B cell (primary cell): ENCODE results near the gene DCP1A. TPM values are rescaled to one million over a fixed set of nuclear protein-coding genes. Genes with fewer than 3 reads are reported as not detected.

Source experiments
- ATAC-seq: fragments of 200-7000 bp; cut with Tn5 transposase; one replicate; pipeline ENCODE4 v1.10.0; 2021; ENCODE audit warnings: low read depth, mild to moderate bottlenecking, moderate number of reproducible peaks, moderate library complexity
- CTCF ChIA-PET: fragments of 350-600 bp; sonication (Branson Sonifier 250); formaldehyde crosslinking; loops from one replicate; lab custom pipeline; 2021; ENCODE audit warnings: antibody characterized with exemption, inconsistent platforms; lab: Charles Lee
- POLR2A ChIA-PET: fragments of 350-600 bp; sonication (Branson Sonifier 250); formaldehyde crosslinking; loops from one replicate; lab custom pipeline; 2021; ENCODE audit warnings: antibody characterized with exemption; lab: Charles Lee
- DNase-seq: peaks from one replicate; pipeline ENCODE4 v3.0.0; 2013
- H2AFZ ChIP-seq: 2 replicates; pipeline ENCODE4 v1.6.1; 2012; ENCODE audit warnings: mild to moderate bottlenecking, low read depth, low read length; ENCODE audit not compliant: insufficient read depth, poor library complexity, severe bottlenecking
- H3K27ac ChIP-seq, 2 donors: 1 replicate in 1 of 2; 2 replicates in 1 of 2; pipeline ENCODE4 v1.5.1; 2012 to 2013; ENCODE audit warnings: low read length in 2 of 2, mild to moderate bottlenecking in 2 of 2, moderate library complexity in 1 of 2
- H3K27me3 ChIP-seq, 4 experiments: fragments of 200-600 bp in 1 of 4; sonication (generic) in 1 of 4; replicated peaks in 1 of 4; 1 replicate in 2 of 4; 2 replicates in 2 of 4; pipeline versions ENCODE4 v1.6.1 to v1.7.0; 2013 to 2016; ENCODE audit warnings: low read length in 3 of 4, mild to moderate bottlenecking in 2 of 4, mixed read lengths in 1 of 4, moderate library complexity in 1 of 4; ENCODE audit not compliant: insufficient read depth in 4 of 4, control insufficient read depth in 3 of 4; ENCODE audit errors: control extremely low read depth in 1 of 4
- H3K36me3 ChIP-seq, 2 experiments: replicated peaks in 1 of 2; 1 replicate in 1 of 2; 2 replicates in 1 of 2; pipeline versions ENCODE4 v1.6.1 to v1.7.1; 2013; ENCODE audit warnings: low read length in 1 of 2; ENCODE audit not compliant: insufficient read depth in 2 of 2, control insufficient read depth in 1 of 2; ENCODE audit errors: control extremely low read depth in 1 of 2, extremely low read depth in 1 of 2
- H3K4me1 ChIP-seq, 2 donors: fragments of 200-600 bp in 1 of 2; sonication (generic) in 1 of 2; 1 replicate in 1 of 2; 2 replicates in 1 of 2; pipeline versions ENCODE4 v1.5.1 to v1.6.1; 2013 to 2017; ENCODE audit warnings: low read length in 2 of 2; ENCODE audit not compliant: control insufficient read depth in 2 of 2, insufficient read depth in 2 of 2
- H3K4me2 ChIP-seq: replicated peaks from 2 replicates; pipeline ENCODE3; 2012; ENCODE audit warnings: mild to moderate bottlenecking, low read depth, low read length; ENCODE audit not compliant: poor library complexity, severe bottlenecking
- H3K4me3 ChIP-seq, 5 experiments: fragments of 200-600 bp in 1 of 5; sonication (generic) in 1 of 5; 1 replicate in 3 of 5; 2 replicates in 2 of 5; pipeline versions ENCODE4 v1.5.1 to v1.7.0; 2011 to 2016; ENCODE audit warnings: low read length in 4 of 5, mild to moderate bottlenecking in 4 of 5, low read depth in 2 of 5, control low read depth in 1 of 5, moderate library complexity in 1 of 5; ENCODE audit not compliant: insufficient read depth in 1 of 5; ENCODE audit errors: control extremely low read depth in 1 of 5, extremely low read depth in 1 of 5
- H3K79me2 ChIP-seq: fragments of 200-600 bp; sonication (generic); one replicate; pipeline ENCODE4 v1.6.0; 2016; ENCODE audit warnings: low read length; ENCODE audit not compliant: control insufficient read depth, insufficient read depth
- H3K9ac ChIP-seq: fragments of 200-600 bp; sonication (generic); 2 replicates; pipeline ENCODE4 v1.6.1; 2017; ENCODE audit warnings: mild to moderate bottlenecking, low read length, moderate library complexity
- H3K9me3 ChIP-seq, 3 donors: one replicate each; pipeline versions ENCODE4 v1.6.1 to v1.7.1; 2013; ENCODE audit warnings: low read length in 2 of 3; ENCODE audit not compliant: control insufficient read depth in 2 of 3, insufficient read depth in 1 of 3; ENCODE audit errors: control extremely low read depth in 1 of 3
- H4K20me1 ChIP-seq: 2 replicates; pipeline ENCODE4 v1.6.0; 2012; ENCODE audit warnings: mild to moderate bottlenecking, low read length; ENCODE audit not compliant: insufficient read depth, control insufficient read depth, poor library complexity, severe bottlenecking
- H3K27ac Mint-ChIP-seq: one replicate; pipeline ENCODE4 v1.8.0; 2021; ENCODE audit warnings: mixed read lengths
- H3K27me3 Mint-ChIP-seq: one replicate; pipeline ENCODE4 v1.8.0; 2021; ENCODE audit warnings: mixed read lengths
- H3K4me1 Mint-ChIP-seq: one replicate; pipeline ENCODE4 v1.8.0; 2021; ENCODE audit warnings: mixed read lengths
- H3K4me3 Mint-ChIP-seq: one replicate; pipeline ENCODE4 v1.8.0; 2021; ENCODE audit warnings: mixed read lengths
- H3K9me3 Mint-ChIP-seq: one replicate; pipeline ENCODE4 v1.8.0; 2022; ENCODE audit warnings: mixed read lengths; ENCODE audit not compliant: insufficient read depth
- EZH2 ChIP-seq: IDR thresholded peaks from 2 replicates; pipeline ENCODE4 v1.6.1; 2012; ENCODE audit warnings: borderline replicate concordance, low read depth, mild to moderate bottlenecking, moderate library complexity, low read length; ENCODE audit not compliant: insufficient read depth, poor library complexity, severe bottlenecking
- WGBS: methylation state at CpG from one replicate; pipeline ENCODE4 v1.1.5; 2013; ENCODE audit warnings: missing lambda C conversion rate; ENCODE audit not compliant: insufficient coverage; 5-methylcytosine and 5-hydroxymethylcytosine counted together
- intact Hi-C: fragments of 100-400 bp; cut with micrococcal nuclease; formaldehyde crosslinking; loops from one replicate; pipeline ENCODE4 v1.10.0; 2022
- polyA plus RNA-seq: library from polyadenylated mRNA; depleted of rRNA; stranded (reverse); fragments of >200 nt; gene quantifications from 2 replicates; pipeline ENCODE4 v1.2.3, GENCODE V29; 2012
- total RNA-seq, 2 donors: library from RNA; stranded (reverse); fragments of 120-200 nt in 1 of 2; gene quantifications; 1 replicate in 1 of 2; 2 replicates in 1 of 2; pipeline versions ENCODE4 v1.2.3 to v1.2.4, GENCODE V29; 2013 to 2022
- TF ChIP-seq, protein P1 (sequence below): fragments of 200-600 bp; IDR thresholded peaks from one replicate; pipeline ENCODE4 v1.8.0; 2022; ENCODE audit warnings: antibody characterized with exemption, mild to moderate bottlenecking

The DCP1A gene
- total and polyA plus RNA-seq, 2 donors (not counting 1 experiment from before 2014, with no cell fraction given) = 16.6 to 44.6 TPM

DNA sequence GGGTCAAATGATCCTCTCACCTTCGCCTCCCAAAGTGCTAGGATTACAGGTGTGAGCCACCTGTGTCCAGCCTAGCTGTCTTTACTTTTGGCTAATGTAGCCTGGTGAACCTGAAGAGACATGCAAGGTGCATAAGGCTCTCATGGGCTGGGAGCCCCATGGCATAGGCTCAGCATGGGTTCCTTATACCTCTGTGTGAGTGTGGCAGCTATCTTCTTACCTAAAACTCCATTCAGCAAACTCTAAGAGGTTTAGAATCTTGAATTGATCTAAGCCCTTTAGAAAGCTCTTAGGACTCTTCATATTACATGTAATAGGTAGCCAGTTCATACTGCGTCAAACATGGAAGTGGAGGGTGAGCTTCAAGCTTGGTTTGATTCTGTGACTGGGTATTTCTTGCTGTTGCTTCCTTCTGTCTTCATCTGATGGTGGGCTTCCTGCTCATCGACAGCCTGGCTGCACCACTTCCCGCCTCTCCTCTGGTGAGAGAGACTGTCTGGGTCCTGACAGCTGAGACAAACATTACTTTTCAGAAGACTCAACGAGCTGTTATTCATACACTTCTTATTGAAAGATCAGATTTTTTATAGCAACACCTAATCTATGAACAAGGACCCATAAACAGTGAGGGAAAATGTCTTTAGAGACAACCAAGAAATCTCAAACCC, 72.3 kb downstream of the DCP1A start:
- DNase-seq = no peak

DNA sequence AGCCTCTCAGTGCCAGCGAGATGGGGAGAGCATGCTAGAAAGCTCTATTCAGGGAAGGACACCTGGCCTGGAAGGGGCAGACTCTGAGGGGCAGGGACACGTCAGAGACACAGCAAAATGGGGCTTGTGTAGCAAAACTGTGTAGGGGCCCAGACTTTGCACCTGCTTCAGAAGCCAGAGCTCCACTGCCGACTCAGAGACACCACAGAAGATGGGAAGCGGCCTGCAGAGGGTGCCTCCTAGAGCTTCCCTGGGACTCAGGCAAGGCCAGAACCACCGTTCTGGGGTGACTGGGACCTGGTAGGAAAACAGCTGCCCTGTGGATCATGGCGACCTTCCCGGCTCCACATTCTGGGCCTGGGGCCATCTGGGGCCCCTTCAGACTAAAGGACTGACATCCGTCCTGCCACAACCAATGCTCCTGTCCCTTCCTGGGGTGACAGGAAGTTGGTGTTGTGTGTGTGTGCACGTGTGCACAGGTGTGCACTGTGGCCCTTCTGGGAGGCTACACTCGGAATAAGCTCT, 74.1 kb downstream of the DCP1A start:
- Mint-ChIP-seq H3K4me1 (peaks cover 1% of the 10 kb centered on the region), H3K9me3 (no peaks in the 10 kb centered on the region), H3K4me3 (no peak overlapping the region), H3K27ac (no peak overlapping the region), H3K27me3 (no peaks in the 10 kb centered on the region)
- H3K4me3 ChIP-seq = no peak overlapping the region
- H4K20me1 ChIP-seq = no peaks in the 10 kb centered on the region
- H3K27ac ChIP-seq = no peak overlapping the region
- no peaks in the 10 kb centered on the region for H3K79me2 ChIP-seq
- ATAC-seq = no peak
- DNase-seq = no peak
- no peaks in the 10 kb centered on the region for H3K36me3 ChIP-seq
- H2AFZ ChIP-seq = no peak overlapping the region
- H3K27me3 ChIP-seq = no peaks in the 10 kb centered on the region
- H3K9ac ChIP-seq = no peak overlapping the region
- H3K4me1 ChIP-seq = peaks cover 0 to 4% of the 10 kb centered on the region in 2 donors
- H3K4me2 ChIP-seq = no peak overlapping the region
- intact Hi-C loops = no loop called here
- TF ChIP-seq, protein P1, sequence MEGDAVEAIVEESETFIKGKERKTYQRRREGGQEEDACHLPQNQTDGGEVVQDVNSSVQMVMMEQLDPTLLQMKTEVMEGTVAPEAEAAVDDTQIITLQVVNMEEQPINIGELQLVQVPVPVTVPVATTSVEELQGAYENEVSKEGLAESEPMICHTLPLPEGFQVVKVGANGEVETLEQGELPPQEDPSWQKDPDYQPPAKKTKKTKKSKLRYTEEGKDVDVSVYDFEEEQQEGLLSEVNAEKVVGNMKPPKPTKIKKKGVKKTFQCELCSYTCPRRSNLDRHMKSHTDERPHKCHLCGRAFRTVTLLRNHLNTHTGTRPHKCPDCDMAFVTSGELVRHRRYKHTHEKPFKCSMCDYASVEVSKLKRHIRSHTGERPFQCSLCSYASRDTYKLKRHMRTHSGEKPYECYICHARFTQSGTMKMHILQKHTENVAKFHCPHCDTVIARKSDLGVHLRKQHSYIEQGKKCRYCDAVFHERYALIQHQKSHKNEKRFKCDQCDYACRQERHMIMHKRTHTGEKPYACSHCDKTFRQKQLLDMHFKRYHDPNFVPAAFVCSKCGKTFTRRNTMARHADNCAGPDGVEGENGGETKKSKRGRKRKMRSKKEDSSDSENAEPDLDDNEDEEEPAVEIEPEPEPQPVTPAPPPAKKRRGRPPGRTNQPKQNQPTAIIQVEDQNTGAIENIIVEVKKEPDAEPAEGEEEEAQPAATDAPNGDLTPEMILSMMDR = no peak
- TF ChIP-seq EZH2 = no peak
- CTCF ChIA-PET = no interaction called here
- whole genome bisulfite sequencing = 83% methylated on average over 10 of the region's 10 CpGs
- H3K9me3 ChIP-seq = no peaks in the 10 kb centered on the region
- POLR2A ChIA-PET = no interaction called here

More for the DNA sequence above, 72.3 kb downstream of the DCP1A start:
- ChIA-PET CTCF (no interaction called here), POLR2A (no interaction called here)
- ATAC-seq = no peak
- H3K4me1 Mint-ChIP-seq = peaks cover 1% of the 10 kb centered on the region
- TF ChIP-seq, protein P1 = no peak
- no peak for TF ChIP-seq EZH2
- no peak overlapping the region for H3K27ac Mint-ChIP-seq
- H4K20me1 ChIP-seq = no peaks in the 10 kb centered on the region
- H3K4me3 Mint-ChIP-seq = no peak overlapping the region
- H3K9me3 ChIP-seq = no peaks in the 10 kb centered on the region
- H3K4me3 ChIP-seq = no peak overlapping the region
- no peak overlapping the region for H2AFZ ChIP-seq
- H3K9ac ChIP-seq = no peak overlapping the region
- no peaks in the 10 kb centered on the region for H3K36me3 ChIP-seq
- no peak overlapping the region for H3K4me2 ChIP-seq
- WGBS = 62% methylated on average over 2 of the region's 5 CpGs
- no peaks in the 10 kb centered on the region for H3K27me3 Mint-ChIP-seq
- H3K27ac ChIP-seq = no peak overlapping the region
- no peaks in the 10 kb centered on the region for H3K79me2 ChIP-seq
- intact Hi-C loops = no loop called here
- H3K9me3 Mint-ChIP-seq = no peaks in the 10 kb centered on the region
- H3K27me3 ChIP-seq = no peaks in the 10 kb centered on the region
- H3K4me1 ChIP-seq = peaks cover 0 to 1% of the 10 kb centered on the region in 2 donors
